ENCODE measurements around the gene CADM1. TPM values are rescaled to one million over a fixed set of nuclear protein-coding genes. Genes with fewer than 3 reads are reported as not detected.
A peak's percentile ranks its signal among the peaks of the same experiment; 100 is the strongest.

CADM1 gene
- total RNA-seq, 2 experiments from 2014 or later, result 0.47 to 0.63 TPM

- POLR2A ChIA-PET, result no interaction called here
- no peak overlapping the region for H3K4me3 Mint-ChIP-seq
- H3K9me3 Mint-ChIP-seq, result peaks cover 2% of the 10 kb centered on the region
- intact Hi-C loops (cut with micrococcal nuclease), result no loop called here
- H3K4me1 Mint-ChIP-seq (ENCODE audit: low read depth), result peaks cover 5% of the 10 kb centered on the region
- peaks cover 2% of the 10 kb centered on the region for H3K27me3 Mint-ChIP-seq
- no peak for TF ChIP-seq CTCF (IDR thresholded peaks at IDR 0.05)
- H3K36me3 Mint-ChIP-seq (ENCODE audit: low read depth), result no peaks in the 10 kb centered on the region
- H3K27ac Mint-ChIP-seq, result peak overlapping the region; percentile 47
- CTCF ChIA-PET, result no interaction called here
- ATAC-seq (peak; percentile 58), DNase-seq (peak; percentile 5)
These were observed 247.6 kb downstream of the CADM1 start for GRCh38 chr11:115256397-115257197.

- POLR2A ChIA-PET, result no interaction called here
- H3K27ac Mint-ChIP-seq, result no peak overlapping the region
These were observed 249.0 kb downstream of the CADM1 start for GRCh38 chr11:115255006-115255762.

GRCh38 chr11:115251126-115251525 lies 253.1 kb downstream of the CADM1 start:
- no peaks in the 10 kb centered on the region for H3K9me3 Mint-ChIP-seq
- ChIA-PET CTCF (no interaction called here), POLR2A (no interaction called here)
- intact Hi-C loops (cut with micrococcal nuclease), result no loop called here
- no peak for DNase-seq
- H3K36me3 Mint-ChIP-seq (ENCODE audit: low read depth), result no peaks in the 10 kb centered on the region
- no peak for ATAC-seq
- peaks cover 1% of the 10 kb centered on the region for H3K4me1 Mint-ChIP-seq (ENCODE audit: low read depth)
- no peak for TF ChIP-seq CTCF (IDR thresholded peaks at IDR 0.05)
- no peak overlapping the region for H3K27ac Mint-ChIP-seq
- no peak overlapping the region for H3K4me3 Mint-ChIP-seq
- peaks cover 2% of the 10 kb centered on the region for H3K27me3 Mint-ChIP-seq

More at GRCh38 chr11:115255006-115255762, 249.0 kb downstream of the CADM1 start:
- peaks cover 2% of the 10 kb centered on the region for H3K27me3 Mint-ChIP-seq
- no peaks in the 10 kb centered on the region for H3K9me3 Mint-ChIP-seq
- intact Hi-C loops (cut with micrococcal nuclease), result no loop called here
- H3K4me3 Mint-ChIP-seq, result no peak overlapping the region
- TF ChIP-seq CTCF (IDR thresholded peaks at IDR 0.05), result no peak
- no peak for DNase-seq
- CTCF ChIA-PET, result no interaction called here
- H3K36me3 Mint-ChIP-seq (ENCODE audit: low read depth), result no peaks in the 10 kb centered on the region
- no peak for ATAC-seq
- H3K4me1 Mint-ChIP-seq (ENCODE audit: low read depth), result peaks cover 5% of the 10 kb centered on the region

GRCh38 chr11:115249061-115249578 lies 255.1 kb downstream of the CADM1 start:
- H3K27ac Mint-ChIP-seq, result no peak overlapping the region
- ATAC-seq (no peak), DNase-seq (no peak)
- TF ChIP-seq CTCF (IDR thresholded peaks at IDR 0.05), result no peak
- CTCF ChIA-PET, result no interaction called here
- no peaks in the 10 kb centered on the region for H3K4me1 Mint-ChIP-seq (ENCODE audit: low read depth)
- POLR2A ChIA-PET, result no interaction called here
- intact Hi-C loops (cut with micrococcal nuclease), result no loop called here
- H3K36me3 Mint-ChIP-seq (ENCODE audit: low read depth), result no peaks in the 10 kb centered on the region
- H3K27me3 Mint-ChIP-seq, result no peaks in the 10 kb centered on the region
- H3K4me3 Mint-ChIP-seq, result no peak overlapping the region
- H3K9me3 Mint-ChIP-seq, result no peaks in the 10 kb centered on the region

- Mint-ChIP-seq H3K4me1 (ENCODE audit: low read depth) (no peaks in the 10 kb centered on the region), H3K4me3 (no peak overlapping the region), H3K27ac (no peak overlapping the region), H3K9me3 (no peaks in the 10 kb centered on the region), H3K27me3 (no peaks in the 10 kb centered on the region), H3K36me3 (ENCODE audit: low read depth) (no peaks in the 10 kb centered on the region)
- POLR2A ChIA-PET, result no interaction called here
- no peak for DNase-seq
- intact Hi-C loops (cut with micrococcal nuclease), result no loop called here
- TF ChIP-seq CTCF (IDR thresholded peaks at IDR 0.05), result no peak
- ATAC-seq, result no peak
- CTCF ChIA-PET, result interaction anchor here (0.9 kb wide), 1 partner anchor 11 kb away, joined by 4 read pairs; no protein-coding TSS in a partner anchor
These were observed 256.3 kb downstream of the CADM1 start for GRCh38 chr11:115247953-115248352.
